CD1c-positive myeloid dendritic cell (primary cell): ENCODE data around the gene ZNRF1.
A peak's percentile ranks its signal among the peaks of the same experiment; 100 is the strongest.

Experiments
- DNase-seq: peaks from one replicate; pipeline ENCODE4 v3.0.0-alpha.2; 2016; ENCODE audit errors: extremely low spot score

ZNRF1 gene

GRCh38 chr16:75097941-75098901 lies 99.4 kb downstream of the ZNRF1 start:
- no peak for DNase-seq

DNA sequence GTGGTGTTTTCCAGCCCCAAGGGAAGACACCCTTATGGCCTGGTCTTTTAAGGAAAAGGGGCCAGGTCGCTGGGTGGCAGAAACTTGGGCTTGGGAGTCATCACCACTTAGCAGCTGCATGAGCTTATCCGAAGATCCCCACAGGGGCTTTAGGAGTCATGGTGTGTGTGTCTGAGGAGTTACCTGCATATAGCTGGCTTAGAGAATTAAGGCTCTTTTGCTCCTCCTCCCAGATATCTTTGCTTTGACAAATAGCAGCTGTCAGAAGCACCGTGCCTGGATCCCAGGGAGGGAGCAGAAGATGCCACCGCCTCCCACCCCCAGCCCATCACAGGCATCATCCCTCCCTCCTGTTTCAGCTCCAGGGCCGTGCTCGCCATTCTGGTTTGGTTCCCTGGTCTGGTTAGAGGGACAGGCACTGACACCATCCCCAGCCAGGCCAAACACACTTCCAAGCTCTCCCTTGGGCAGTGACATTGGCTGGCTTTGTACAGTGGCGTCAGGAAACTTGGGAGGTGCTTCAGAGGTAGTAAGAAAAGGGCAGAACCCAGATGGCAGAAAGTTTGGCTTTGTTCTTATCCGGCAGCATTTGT lies 100.3 kb downstream of the ZNRF1 start:
- no peak for DNase-seq

DNA sequence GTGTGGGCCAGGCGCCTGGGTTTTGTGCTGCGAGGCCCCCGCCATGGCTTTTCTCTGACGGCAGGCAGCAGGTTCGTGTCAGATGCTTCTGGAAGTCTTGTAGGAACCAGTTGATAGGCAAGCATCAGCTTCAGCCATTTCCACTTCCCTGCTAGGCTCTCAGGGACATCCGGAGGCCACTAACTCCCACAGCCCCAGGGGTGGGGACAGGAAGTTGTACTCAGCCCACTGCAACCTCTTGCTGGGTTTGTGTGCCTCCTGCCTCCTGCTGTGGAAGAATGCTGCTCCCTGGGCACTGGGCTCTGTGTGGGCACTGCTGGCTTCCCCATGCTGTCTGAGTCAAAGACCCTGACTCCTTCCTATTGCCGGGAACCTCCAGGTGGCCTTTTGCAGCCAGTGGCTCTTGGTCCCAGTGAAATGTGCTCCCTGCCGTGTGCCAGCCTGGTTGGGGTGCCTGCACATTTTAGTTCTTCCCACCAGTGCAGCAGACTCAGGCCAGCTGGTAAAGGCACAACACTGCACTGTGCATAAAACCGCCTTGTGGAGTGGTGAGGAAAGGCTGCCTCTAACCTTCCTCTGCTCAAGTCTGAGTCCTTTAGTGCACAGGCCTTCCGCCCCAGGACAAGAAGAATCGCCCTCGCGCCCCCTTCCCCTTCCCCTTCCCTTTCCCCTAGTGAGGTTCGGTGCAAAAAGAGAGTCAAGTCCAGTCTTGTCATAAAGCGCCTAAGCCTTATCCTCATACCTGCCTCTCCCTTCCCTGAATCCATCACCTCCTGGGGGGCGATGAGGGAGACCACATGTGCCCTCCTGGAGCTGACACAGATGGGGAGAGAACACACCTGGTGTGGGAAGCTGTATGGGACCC lies 101.1 kb downstream of the ZNRF1 start:
- peak; percentile 79 for DNase-seq

GRCh38 chr16:75100603-75100990 lies 101.8 kb downstream of the ZNRF1 start:
- DNase-seq: no peak

DNA sequence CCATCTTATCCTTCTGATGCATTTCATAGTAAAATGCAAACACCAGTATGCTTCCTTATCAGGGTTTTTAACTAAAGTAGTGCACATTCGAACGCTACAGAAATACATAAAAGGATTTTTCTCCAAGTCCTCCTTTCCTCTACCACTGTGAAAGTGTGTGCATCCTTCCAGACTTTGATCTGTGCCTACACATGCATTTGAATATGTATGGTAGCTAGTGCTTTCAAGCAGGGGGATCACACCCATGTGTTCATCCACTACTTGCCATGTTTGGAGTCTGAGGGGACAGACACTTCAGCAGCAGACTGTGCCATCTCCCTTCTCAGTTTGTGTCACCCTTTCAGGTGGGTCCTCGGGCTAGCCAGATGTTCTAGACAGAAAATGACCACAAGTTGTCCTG lies 102.8 kb downstream of the ZNRF1 start:
- DNase-seq: no peak

- DNase-seq: no peak
These were observed 103.8 kb downstream of the ZNRF1 start for GRCh38 chr16:75102595-75102994.

DNA sequence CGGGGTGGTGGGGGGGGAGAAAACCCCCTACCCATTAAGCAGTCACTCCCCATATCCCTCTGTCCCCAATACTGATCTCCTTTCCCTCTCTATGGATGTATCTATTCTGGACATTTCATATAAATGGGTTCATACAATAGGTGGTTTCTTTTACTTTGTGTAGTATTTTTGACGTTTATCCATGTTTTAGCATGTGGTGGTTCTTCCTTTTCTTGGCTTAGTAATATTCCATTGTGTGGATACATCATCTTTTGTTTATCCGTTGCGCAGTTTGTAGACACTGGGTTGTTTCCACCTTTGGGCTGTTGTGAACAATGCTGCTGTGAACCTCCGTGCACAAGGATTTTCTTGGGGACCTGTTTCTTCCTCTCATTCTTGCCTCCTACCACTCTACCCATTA lies 105.2 kb downstream of the ZNRF1 start:
- no peak for DNase-seq

DNA sequence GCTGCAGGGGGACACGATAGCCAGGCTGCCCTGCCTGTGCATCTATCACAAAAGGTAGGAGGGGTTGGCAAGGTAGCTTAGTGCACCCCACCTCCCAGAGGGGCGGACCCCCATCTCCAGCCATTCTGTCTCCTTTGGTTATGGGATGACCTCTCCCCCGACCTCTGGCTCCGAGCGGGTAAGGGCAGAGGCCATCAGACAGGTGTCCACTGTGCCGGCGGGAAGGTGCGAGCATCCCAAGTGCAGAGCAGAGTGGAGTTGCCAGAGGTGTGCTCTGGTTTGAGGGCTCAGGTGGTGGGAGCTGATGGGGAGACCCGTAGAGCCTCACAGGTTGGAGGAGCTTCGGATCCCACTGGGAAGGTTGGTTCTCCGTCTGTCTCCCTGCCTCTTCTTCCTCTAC lies 106.0 kb downstream of the ZNRF1 start:
- no peak for DNase-seq

DNA sequence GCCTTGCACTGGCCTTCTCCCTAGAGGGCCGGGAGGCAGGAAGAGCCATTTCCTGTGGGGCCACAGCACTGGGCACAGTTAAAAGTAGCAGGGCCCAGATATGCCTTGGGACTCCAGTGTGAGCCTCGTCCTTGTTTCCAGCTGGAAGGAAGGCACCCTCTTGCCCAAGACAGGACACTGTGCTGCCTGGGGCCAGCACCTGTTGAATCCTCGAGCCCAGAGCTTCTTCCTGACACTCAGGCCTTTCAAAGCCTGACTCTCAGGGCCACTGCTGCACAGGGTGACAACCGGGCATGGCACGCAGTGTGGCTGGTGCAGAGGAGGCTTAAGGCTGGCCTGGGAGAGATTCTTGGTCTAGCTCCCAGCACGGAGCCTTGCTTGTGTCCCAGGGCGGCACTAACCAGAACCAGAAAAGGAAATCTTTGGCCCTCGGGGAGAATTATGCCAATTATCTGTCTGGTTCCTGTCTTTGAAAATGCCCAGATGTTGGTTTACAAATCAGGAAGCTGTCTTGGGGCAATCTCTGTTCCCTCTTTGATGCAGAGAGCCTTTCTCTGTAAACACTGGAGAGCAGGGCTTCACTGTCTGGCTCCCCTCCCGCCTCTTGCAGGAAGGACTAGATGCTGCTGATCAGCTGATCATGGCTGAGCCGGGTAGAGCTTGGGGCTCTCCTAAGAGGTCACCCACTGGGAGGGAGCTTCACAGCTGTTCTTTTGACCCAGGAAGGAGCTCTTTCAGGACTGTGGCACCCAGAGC lies 106.7 kb downstream of the ZNRF1 start:
- DNase-seq: peak; percentile 84

GRCh38 chr16:75106351-75107274 lies 107.8 kb downstream of the ZNRF1 start:
- DNase-seq: no peak

- no peak for DNase-seq
These were observed 108.7 kb downstream of the ZNRF1 start for GRCh38 chr16:75107505-75107904.

GRCh38 chr16:75108792-75109731 lies 110.2 kb downstream of the ZNRF1 start:
- DNase-seq: peak; percentile 60

DNA sequence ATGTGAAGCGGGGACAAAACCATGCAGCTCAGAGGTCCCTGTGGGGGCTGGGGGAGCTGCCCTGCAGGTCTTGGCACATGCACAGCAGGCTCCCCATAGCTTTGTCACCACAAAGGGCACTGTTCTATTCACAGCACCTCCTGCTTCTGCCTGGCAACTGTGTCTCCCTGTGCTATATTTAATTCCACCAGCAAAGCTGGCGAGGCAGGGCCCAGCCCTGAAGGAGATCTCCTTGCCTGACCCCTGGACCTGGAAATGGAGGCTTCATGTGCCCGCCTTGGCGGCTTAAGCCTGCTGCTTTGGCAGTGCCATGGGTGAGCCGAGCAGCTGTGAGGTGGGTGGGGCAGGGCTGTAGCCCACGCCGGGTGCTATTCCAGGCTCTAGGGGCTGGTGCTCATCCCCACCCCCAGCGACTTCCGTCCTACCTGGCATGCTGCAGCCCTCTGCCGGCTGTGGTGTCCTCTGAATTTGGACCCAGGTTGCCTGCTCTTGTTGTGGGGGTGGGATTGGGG lies 111.0 kb downstream of the ZNRF1 start:
- no peak for DNase-seq

GRCh38 chr16:75110637-75111513 lies 112.1 kb downstream of the ZNRF1 start:
- DNase-seq: peak; percentile 92

DNA sequence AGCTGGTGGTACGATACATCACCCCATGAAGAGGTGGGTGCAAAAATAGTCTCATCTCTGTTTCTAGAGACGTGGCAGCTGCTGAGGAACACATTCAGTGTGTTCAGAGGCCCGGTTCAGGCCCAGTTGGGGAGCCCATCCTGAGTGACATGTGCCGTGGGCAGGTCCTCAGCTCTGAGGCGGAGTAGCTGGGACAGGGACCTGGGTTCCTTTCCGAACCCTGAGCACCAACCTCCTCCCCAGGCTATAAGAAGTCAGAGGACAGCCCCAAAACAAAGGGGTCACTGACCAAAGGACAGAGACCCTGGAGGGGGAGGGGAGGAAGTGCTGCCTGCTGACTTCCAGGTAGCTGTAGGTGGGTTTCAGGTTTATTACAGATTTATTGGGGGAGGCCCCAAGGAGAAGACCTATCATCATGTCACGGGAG lies 112.7 kb downstream of the ZNRF1 start:
- no peak for DNase-seq

GRCh38 chr16:75111961-75112733 lies 113.3 kb downstream of the ZNRF1 start:
- DNase-seq: peak; percentile 57
